ENCODE measurements around the gene MOSPD2.
A peak's percentile ranks its signal among the peaks of the same experiment; 100 is the strongest.

The MOSPD2 gene

GRCh38 chrX:14851526-14851925 lies 21.7 kb upstream of the MOSPD2 start:
- Histone ChIP-seq H4K20me1 (no peaks in the 10 kb centered on the region; a peak in 1 of 22 replicates), H3K36me3 (peaks cover 0 to 4% (median 0%) of the 10 kb centered on the region in 11 experiments; a peak in 3 of 22 replicates), H3K27ac (peak overlapping the region in 9 of 11 experiments; percentile 40 to 80 (median 59); a peak in 15 of 22 replicates), H3K9ac (peak overlapping the region in 3 of 11 experiments; percentile 52 to 57 (median 54); a peak in 7 of 22 replicates), H3K4me2 (peak overlapping the region in 10 of 11 experiments; percentile 11 to 52 (median 43); a peak in 17 of 22 replicates), H3K27me3 (peaks cover 79 to 99% (median 95%) of the 10 kb centered on the region in 11 experiments), H3K4me3 (no peak overlapping the region), H3K4me1 (peaks cover 0 to 29% (median 14%) of the 10 kb centered on the region in 10 experiments; a peak in 13 of 20 replicates), H3K9me3 (replicated peaks in 1 of 11) (peaks cover 0 to 10% (median 0%) of the 10 kb centered on the region in 11 experiments; a peak in 2 of 22 replicates)
- no peak for TF ChIP-seq Cebpa-rat (IDR thresholded peaks at IDR 0.05)

GRCh38 chrX:14864631-14865030 lies 8.6 kb upstream of the MOSPD2 start:
- Histone ChIP-seq H3K27ac (no peak overlapping the region), H3K9ac (no peak overlapping the region), H3K4me2 (no peak overlapping the region), H3K4me1 (no peaks in the 10 kb centered on the region), H3K4me3 (no peak overlapping the region), H3K36me3 (peaks cover 0 to 38% (median 13%) of the 10 kb centered on the region in 11 experiments; a peak in 13 of 22 replicates), H3K27me3 (peaks cover 31 to 98% (median 69%) of the 10 kb centered on the region in 11 experiments), H4K20me1 (peaks cover 0 to 8% (median 0%) of the 10 kb centered on the region in 11 experiments; a peak in 3 of 22 replicates), H3K9me3 (replicated peaks in 1 of 11) (peaks cover 22 to 29% (median 24%) of the 10 kb centered on the region in 11 experiments)
- TF ChIP-seq Cebpa-rat (IDR thresholded peaks at IDR 0.05) = no peak

- Histone ChIP-seq H3K4me2 (no peak overlapping the region), H3K27ac (no peak overlapping the region), H3K36me3 (peaks cover 0 to 38% (median 13%) of the 10 kb centered on the region in 11 experiments; a peak in 13 of 22 replicates), H3K4me3 (no peak overlapping the region), H3K4me1 (no peaks in the 10 kb centered on the region), H4K20me1 (peaks cover 0 to 8% (median 0%) of the 10 kb centered on the region in 11 experiments; a peak in 2 of 22 replicates), H3K27me3 (peaks cover 25 to 94% (median 64%) of the 10 kb centered on the region in 11 experiments), H3K9me3 (replicated peaks in 1 of 11) (peaks cover 22 to 29% (median 24%) of the 10 kb centered on the region in 11 experiments), H3K9ac (no peak overlapping the region)
- no peak for TF ChIP-seq Cebpa-rat (IDR thresholded peaks at IDR 0.05)
Observed at GRCh38 chrX:14865201-14865600, 8.0 kb upstream of the MOSPD2 start.

GRCh38 chrX:14871767-14872166 lies 1.5 kb upstream of the MOSPD2 start:
- peaks cover 0 to 19% (median 11%) of the 10 kb centered on the region in 11 experiments; a peak in 13 of 22 replicates for H3K36me3 ChIP-seq
- peaks cover 16 to 27% (median 18%) of the 10 kb centered on the region in 11 experiments for H3K9me3 ChIP-seq (replicated peaks in 1 of 11)
- peaks cover 4 to 24% (median 12%) of the 10 kb centered on the region in 10 experiments; a peak in 12 of 20 replicates for H3K4me1 ChIP-seq
- peak overlapping the region in 10 of 11 experiments; percentile 18 to 63 (median 46); a peak in 18 of 22 replicates for H3K4me2 ChIP-seq
- H3K27ac ChIP-seq = no peak overlapping the region; a peak in 1 of 22 replicates
- H4K20me1 ChIP-seq = no peaks in the 10 kb centered on the region
- 0 out of 22 replicates have a peak overlapping the region, but pooled peaks of 1 of the 11 experiments have one; percentile 11 for H3K9ac ChIP-seq
- H3K27me3 ChIP-seq = peaks cover 33 to 75% (median 58%) of the 10 kb centered on the region in 11 experiments; a peak in 21 of 22 replicates
- H3K4me3 ChIP-seq = peak overlapping the region in 8 of 10 experiments; percentile 62 to 77 (median 74); a peak in 9 of 20 replicates
- TF ChIP-seq Cebpa-rat (IDR thresholded peaks at IDR 0.05) = no peak

GRCh38 chrX:14872355-14872754 lies 866 bp upstream of the MOSPD2 start:
- H3K4me2 ChIP-seq = peak overlapping the region; percentile 25 to 63 (median 47); a peak in 16 of 22 replicates
- peaks cover 4 to 24% (median 12%) of the 10 kb centered on the region in 10 experiments; a peak in 12 of 20 replicates for H3K4me1 ChIP-seq
- H3K9ac ChIP-seq = peak overlapping the region in 10 of 11 experiments; percentile 68 to 85 (median 80); a peak in 20 of 22 replicates
- peaks cover 10 to 21% (median 12%) of the 10 kb centered on the region in 11 experiments for H3K9me3 ChIP-seq (replicated peaks in 1 of 11)
- peak overlapping the region; percentile 61 to 77 (median 72) for H3K4me3 ChIP-seq
- peak overlapping the region in 9 of 11 experiments; percentile 55 to 84 (median 77); a peak in 17 of 22 replicates for H3K27ac ChIP-seq
- no peak for TF ChIP-seq Cebpa-rat (IDR thresholded peaks at IDR 0.05)
- H3K36me3 ChIP-seq = peaks cover 0 to 13% (median 10%) of the 10 kb centered on the region in 11 experiments; a peak in 13 of 22 replicates
- peaks cover 35 to 75% (median 57%) of the 10 kb centered on the region in 11 experiments; a peak in 21 of 22 replicates for H3K27me3 ChIP-seq
- H4K20me1 ChIP-seq = no peaks in the 10 kb centered on the region

- H3K4me2 ChIP-seq = peak overlapping the region; percentile 66 to 84 (median 79)
- peaks cover 31 to 72% (median 52%) of the 10 kb centered on the region in 11 experiments; a peak in 21 of 22 replicates for H3K27me3 ChIP-seq
- H3K4me3 ChIP-seq = peak overlapping the region; percentile 65 to 81 (median 74)
- peak overlapping the region; percentile 56 to 87 (median 79); a peak in 21 of 22 replicates for H3K27ac ChIP-seq
- H3K9ac ChIP-seq = peak overlapping the region; percentile 73 to 85 (median 83)
- H3K36me3 ChIP-seq = peaks cover 0 to 2% (median 0%) of the 10 kb centered on the region in 11 experiments; a peak in 2 of 22 replicates
- no peaks in the 10 kb centered on the region for H4K20me1 ChIP-seq
- peaks cover 0 to 9% (median 0%) of the 10 kb centered on the region in 11 experiments; a peak in 7 of 22 replicates for H3K9me3 ChIP-seq (replicated peaks in 1 of 11)
- peaks cover 4 to 24% (median 12%) of the 10 kb centered on the region in 10 experiments; a peak in 12 of 20 replicates for H3K4me1 ChIP-seq
- no peak for TF ChIP-seq Cebpa-rat (IDR thresholded peaks at IDR 0.05)
Observed at GRCh38 chrX:14873676-14874049, 442 bp downstream of the MOSPD2 start.

- no peak for TF ChIP-seq Cebpa-rat (IDR thresholded peaks at IDR 0.05)
- peaks cover 0 to 4% (median 0%) of the 10 kb centered on the region in 11 experiments; a peak in 2 of 22 replicates for H4K20me1 ChIP-seq
Observed at GRCh38 chrX:14875624-14876023, 2.4 kb downstream of the MOSPD2 start.

GRCh38 chrX:14883826-14884225 lies 10.6 kb downstream of the MOSPD2 start:
- no peak overlapping the region for H3K27ac ChIP-seq
- peaks cover 0 to 4% (median 0%) of the 10 kb centered on the region in 11 experiments; a peak in 1 of 22 replicates for H3K9me3 ChIP-seq (replicated peaks in 1 of 11)
- no peaks in the 10 kb centered on the region for H3K4me1 ChIP-seq
- peaks cover 0 to 4% (median 0%) of the 10 kb centered on the region in 11 experiments; a peak in 4 of 22 replicates for H4K20me1 ChIP-seq
- H3K4me2 ChIP-seq = no peak overlapping the region
- H3K4me3 ChIP-seq = no peak overlapping the region
- H3K36me3 ChIP-seq = no peaks in the 10 kb centered on the region
- H3K27me3 ChIP-seq = peaks cover 84 to 98% (median 91%) of the 10 kb centered on the region in 11 experiments
- no peak overlapping the region for H3K9ac ChIP-seq
- TF ChIP-seq Cebpa-rat (IDR thresholded peaks at IDR 0.05) = no peak

More at GRCh38 chrX:14875624-14876023, 2.4 kb downstream of the MOSPD2 start:
- Histone ChIP-seq H3K9me3 (replicated peaks in 1 of 11) (peaks cover 0 to 9% (median 0%) of the 10 kb centered on the region in 11 experiments; a peak in 3 of 22 replicates), H3K36me3 (no peaks in the 10 kb centered on the region), H3K4me2 (0 out of 22 replicates have a peak overlapping the region, but pooled peaks of 1 of the 11 experiments have one; percentile 75), H3K4me3 (no peak overlapping the region), H3K27ac (no peak overlapping the region), H3K9ac (no peak overlapping the region), H3K27me3 (peaks cover 34 to 76% (median 63%) of the 10 kb centered on the region in 11 experiments), H3K4me1 (peaks cover 4 to 24% (median 12%) of the 10 kb centered on the region in 10 experiments; a peak in 12 of 20 replicates)
